HG03064 (cell line): ENCODE results near the gene GNAT3.

Experiments used
- ATAC-seq: cut with Tn5 transposase; IDR thresholded peaks from one replicate; pipeline ENCODE4 v1.9.1; 2021; ENCODE audit warnings: low read depth; ENCODE audit not compliant: unreplicated experiment

GNAT3 gene

DNA sequence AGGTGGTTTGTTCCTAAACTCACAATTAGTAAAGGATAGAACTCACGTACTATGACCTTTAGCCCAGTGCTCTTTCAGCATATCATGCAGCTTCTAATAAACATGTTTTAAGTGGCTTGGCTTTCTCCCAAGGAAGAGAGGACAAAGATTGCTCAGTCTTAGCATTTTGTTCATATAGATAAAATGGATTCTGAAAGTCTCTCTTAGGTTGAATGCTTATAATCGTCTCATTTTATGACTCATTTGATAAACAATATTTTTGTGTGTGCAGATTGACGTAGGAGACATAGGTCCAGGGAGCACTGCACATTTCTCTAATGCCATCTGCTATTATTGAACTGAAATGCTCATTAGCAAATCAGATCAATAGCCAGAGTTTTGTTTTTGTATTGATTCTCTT lies 44.8 kb downstream of the GNAT3 start:
- no peak for ATAC-seq

DNA sequence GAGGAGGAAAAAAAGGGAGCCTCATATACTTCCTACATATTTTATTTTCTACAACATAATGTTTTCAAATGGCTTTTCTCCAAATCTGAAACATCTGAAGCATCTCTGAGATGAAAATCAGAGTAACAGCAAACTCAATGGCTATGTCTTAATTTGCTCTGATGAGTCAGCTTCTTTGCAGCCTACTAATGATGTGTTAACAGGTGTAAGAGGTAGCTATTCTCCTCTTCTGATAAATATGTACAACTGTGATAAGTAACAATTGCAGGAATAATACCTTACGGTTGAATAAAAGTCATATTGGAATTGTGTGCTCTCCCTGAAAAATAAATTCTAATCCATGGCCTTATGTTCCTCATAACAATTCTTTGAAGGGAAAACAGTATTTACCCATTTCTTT lies 45.2 kb downstream of the GNAT3 start:
- no peak for ATAC-seq

GRCh38 chr7:80464211-80464610 lies 47.7 kb downstream of the GNAT3 start:
- ATAC-seq, result no peak

DNA sequence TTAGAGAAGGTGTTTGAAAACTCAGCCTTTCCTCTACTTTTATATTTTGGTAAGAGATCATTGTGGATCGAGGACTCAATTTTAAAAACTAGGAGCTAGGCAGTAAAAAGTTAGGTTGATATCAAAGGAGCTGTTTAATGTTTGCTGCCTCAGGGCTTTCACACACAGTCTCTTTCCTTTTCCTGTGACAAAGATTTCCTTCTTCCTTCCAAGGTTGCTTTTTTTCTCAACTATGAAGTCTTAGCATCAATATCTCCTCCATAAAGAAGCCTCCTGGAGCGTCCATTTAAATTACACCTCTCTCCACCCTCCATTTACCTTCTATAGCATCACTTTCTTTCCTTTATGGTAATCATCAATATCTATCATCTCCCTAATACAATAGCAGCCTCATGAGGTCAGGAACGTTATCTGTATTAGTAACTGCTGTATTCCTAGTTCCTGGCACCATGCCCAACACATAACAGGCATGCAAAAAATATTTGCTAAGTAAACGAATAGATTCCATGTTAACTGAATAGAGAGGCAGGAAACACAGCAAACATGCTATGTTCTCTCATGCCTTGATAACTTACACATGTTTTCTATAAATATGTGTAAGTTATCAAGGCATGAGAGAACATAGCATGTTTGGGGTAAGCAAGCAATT lies 48.5 kb downstream of the GNAT3 start:
- ATAC-seq, result no peak

GRCh38 chr7:80460857-80461256 lies 51.0 kb downstream of the GNAT3 start:
- ATAC-seq, result no peak

DNA sequence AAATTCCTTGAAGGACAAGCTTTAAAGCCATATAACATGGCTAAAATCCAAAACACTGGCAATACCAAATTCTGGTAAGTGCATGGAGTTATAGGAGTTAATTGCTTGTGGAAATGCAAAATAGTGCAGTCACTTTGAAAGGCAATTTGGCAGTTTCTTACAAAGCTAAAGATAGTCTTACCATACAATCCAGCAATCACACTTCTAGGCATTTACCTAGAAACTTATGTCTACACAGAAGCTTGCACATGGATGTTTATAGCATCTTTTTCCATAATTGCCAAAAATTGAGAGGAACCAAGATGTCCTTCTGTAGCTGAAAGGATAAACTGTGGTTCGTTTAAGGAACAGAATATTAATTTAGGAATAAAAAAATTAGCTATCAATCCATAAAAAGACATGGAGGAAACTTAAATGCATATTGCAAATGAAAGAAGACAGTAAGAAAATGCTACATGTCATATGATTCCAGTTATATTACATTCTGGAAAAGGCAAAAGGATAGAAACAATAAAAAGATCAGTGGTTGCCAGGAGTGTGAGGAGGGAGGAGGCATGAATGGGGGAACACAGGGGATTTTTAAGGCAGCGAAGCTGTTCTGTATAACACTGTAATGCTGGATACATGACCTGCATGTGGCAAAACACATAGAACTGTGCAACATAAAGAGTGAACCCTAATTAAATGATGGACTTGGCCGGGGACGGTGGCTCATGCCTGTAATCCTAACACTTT lies 51.9 kb downstream of the GNAT3 start:
- no peak for ATAC-seq

GRCh38 chr7:80458822-80459725 lies 52.8 kb downstream of the GNAT3 start:
- ATAC-seq, result no peak

GRCh38 chr7:80453699-80454340 lies 58.0 kb downstream of the GNAT3 start:
- no peak for ATAC-seq

GRCh38 chr7:80450621-80451308 lies 61.1 kb downstream of the GNAT3 start:
- no peak for ATAC-seq

DNA sequence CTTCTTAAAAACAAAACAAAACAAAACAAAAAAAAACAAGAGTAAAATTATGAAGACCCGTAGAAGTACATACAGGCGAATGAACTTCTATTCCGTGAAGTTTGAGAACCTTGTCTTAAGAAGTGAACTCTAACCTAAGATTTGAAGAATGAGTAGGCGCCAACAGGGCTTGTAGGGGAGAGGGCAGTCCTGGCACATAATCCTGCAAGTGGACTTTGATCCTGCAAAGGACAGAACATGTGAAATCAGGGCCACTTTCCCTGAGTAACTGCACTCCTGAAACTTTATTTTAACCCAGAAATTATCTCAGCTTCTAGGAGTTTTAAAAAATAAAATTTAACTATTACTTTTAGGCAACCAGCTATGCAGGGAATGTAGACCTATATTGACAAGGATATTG lies 62.0 kb downstream of the GNAT3 start:
- no peak for ATAC-seq

GRCh38 chr7:80445351-80445750 lies 66.5 kb downstream of the GNAT3 start:
- no peak for ATAC-seq

- no peak for ATAC-seq
Measured at GRCh38 chr7:80444811-80445210, 67.1 kb downstream of the GNAT3 start.

DNA sequence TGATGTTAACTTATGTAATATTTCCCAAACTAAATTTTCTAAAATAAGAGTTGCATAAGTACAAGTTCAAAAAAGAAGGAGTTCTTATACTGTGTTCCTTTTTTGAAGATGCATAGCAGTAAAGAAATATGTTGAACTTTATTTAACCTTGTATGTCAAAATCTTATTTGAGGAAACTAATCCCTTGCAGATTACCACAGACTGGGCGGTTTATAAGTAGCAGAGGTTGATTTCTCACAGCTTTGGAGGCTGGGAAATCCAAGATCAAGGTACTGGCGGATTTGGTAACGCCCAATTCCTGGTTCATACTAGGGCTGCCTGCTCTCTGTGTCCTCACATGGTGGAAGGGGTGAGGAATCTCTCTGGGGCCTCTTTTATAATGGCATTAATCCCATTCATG lies 68.5 kb downstream of the GNAT3 start:
- no peak for ATAC-seq

DNA sequence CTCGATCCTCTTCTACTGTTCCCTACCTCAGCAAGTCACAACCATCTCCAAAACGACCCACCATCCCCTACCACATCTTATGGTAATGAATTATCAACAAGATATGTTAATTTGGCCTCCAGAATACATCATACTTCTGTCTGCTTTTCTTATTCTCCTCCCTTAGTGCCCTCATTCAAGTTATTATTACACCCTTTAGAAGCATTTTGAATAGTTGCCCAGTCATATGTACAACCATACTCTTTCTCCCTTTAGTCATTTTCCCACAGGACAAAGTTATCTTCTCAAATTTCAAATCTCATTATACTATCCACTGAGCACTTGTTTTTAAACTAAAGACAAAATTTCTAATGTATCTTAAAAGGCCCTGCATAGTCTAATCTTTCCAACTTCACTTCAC lies 71.0 kb downstream of the GNAT3 start:
- ATAC-seq, result no peak

DNA sequence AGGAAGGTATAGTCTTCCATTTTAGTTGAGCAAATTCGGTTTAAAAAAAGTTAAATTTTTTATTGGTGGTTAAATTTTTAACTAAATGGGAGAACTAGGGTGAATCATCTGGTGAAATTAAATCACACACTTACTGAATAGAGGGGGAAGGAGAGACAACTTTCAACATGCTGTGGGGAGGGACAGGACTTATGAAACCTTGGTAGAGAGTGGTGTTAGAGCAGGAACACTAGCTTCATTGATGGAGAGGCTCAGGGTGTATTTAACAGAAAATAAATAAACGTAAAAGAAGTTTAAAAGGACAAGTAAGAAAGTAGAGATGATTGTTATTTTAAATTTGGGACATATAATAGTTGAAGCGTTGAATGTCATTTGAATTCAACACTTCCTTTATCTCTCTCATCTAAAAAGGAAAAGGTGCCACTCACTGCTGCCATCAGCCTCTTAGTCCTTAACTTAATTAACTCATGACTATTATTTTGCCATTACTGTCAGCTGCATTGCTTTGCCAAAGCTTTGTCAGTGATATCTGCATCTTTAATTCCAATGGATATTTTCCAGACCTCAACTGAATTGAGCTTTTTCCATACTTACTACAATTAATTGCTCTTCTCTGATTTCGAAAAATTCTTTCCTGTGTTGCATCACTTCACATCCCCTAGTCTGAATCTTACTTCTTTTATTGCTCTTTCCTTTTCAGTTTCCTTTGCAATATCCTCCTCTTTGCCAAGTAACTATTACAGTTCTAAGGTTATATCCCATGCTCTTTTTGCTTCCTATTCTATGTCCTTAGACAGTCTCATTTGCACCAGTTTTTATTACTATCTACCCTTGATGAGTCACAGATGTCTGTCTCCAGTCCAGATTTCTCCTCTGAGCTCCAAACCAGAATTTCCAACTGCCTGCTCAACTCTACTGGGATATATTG lies 71.7 kb downstream of the GNAT3 start:
- no peak for ATAC-seq

DNA sequence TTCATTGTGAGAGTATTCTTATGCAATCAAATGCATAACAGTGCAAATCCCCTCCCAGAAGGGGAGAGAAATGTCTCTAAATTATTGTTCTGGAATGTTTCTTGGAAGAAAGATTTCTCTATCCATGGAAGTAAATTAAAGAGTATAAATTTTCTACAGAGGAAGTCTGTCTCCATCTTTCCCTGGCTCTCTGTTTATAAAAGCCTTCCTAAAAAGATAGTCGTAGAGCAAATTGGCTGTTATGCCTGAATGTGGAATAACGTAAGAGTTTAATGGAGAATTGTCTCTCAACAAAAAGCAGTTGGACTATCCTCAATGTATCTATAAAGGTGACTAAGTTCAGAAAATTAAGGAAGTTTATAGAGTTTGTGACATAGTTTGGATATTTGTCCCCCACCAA lies 76.3 kb downstream of the GNAT3 start:
- ATAC-seq, result no peak

- ATAC-seq, result no peak
Measured at GRCh38 chr7:80434047-80434446, 77.8 kb downstream of the GNAT3 start.

DNA sequence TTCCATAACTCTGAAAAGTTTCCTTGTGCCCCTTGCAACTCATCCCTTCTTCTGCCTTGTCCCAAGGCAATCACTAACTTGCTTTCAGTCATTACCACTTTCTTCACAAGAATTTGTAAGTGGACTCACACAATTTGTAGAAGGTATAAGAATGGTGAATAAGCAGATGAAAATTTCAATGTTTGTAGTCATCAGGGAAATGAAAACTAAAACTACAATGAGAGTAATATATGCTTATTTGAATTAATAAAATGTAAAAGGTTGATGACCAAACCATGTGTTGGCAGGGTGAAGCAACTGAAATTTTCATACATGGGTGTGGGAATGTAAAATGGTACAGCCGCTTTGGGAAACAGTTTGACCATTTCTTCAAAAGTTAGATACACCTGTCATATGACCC lies 79.7 kb downstream of the GNAT3 start:
- ATAC-seq, result no peak

GRCh38 chr7:80429181-80429580 lies 82.7 kb downstream of the GNAT3 start:
- no peak for ATAC-seq
